Hematopoietic multipotent progenitor cell treated with erythropoietin and hydrocortisone succinate and interleukin-3 and kit ligand, for 17 days (in vitro differentiated cells): ENCODE results near the gene RNU5B-1.
A peak's percentile ranks its signal among the peaks of the same experiment; 100 is the strongest.

Experiments used
- DNase-seq: peaks from one replicate; pipeline ENCODE4 v3.0.0-alpha.2; 2015; ENCODE audit warnings: low spot score

The RNU5B-1 gene

DNA sequence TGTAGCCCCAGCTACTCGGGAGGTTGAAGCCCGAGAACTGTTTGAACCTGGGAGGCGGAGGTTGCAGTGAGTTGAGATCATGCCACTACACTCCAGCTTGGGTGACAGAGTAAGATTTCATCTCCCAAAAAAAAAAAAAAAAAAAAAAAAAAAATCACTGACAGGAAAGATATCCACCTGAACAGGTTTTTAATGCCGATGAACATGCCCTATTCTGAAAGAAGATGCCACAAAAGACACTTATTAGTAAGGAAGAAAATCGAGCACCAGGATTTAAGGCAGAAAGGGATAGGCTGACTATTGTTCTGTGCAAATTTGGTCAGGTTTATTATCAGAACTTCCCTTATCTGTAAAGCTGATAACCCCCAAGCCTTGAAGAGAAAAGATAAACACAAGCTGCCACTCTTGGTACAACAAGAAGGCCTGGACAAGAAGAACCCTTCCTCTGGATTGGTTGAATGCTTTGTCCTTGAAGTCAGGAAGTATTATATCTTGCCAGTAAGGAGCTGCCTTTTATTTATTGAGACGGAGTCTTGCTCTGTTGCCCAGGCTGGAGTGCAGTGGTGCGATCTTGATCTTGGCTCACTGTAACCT is 15.1 kb upstream of the RNU5B-1 start:
- no peak for DNase-seq

DNA sequence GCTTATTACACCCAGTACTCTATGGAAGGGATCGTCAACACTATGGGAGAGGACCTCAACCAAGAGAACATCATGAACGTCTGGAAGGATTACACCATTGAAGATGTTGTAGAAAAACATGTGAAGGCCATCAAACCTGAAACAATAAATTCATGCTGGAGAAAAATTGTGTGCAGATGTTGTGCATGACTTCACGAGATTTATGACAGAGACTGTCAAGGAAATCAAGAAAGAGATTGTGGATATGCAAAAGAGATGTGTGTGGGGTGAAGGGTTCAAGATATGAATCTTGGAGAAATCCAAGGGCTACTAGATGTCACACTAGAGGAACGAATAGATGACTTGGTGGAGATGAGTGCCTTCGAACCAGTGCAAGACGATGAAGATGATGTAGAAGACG is 14.2 kb upstream of the RNU5B-1 start:
- no peak for DNase-seq

- no peak for DNase-seq
These were observed 11.4 kb upstream of the RNU5B-1 start for GRCh38 chr15:65292938-65293518.

- no peak for DNase-seq
These were observed 5.7 kb upstream of the RNU5B-1 start for GRCh38 chr15:65298731-65299130.

DNA sequence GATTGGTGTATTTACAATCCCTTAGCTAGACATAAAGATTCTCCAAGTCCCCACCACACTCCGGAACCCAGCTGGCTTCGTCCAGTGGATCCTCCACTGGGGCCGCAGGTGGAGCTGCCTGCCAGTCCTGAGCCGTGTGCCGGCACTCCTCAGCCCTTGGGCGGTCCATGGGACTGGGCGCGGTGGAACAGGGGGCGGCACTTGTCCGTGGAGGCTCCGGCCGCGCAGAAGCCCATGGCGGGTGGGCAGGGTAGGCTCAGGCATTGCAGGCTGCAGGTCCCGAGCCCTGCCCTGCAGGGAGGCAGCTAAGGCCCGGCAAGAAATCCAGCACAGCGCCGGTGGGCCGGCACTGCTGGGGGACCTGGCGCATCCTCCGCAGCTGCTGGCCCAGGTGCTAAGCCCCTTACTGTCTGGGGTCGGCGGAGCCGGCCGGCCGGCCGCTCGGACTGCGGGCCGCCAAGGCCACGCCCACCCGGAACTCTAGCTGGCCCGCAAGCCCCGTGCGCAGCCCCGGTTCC is 3.5 kb upstream of the RNU5B-1 start:
- DNase-seq = no peak

- no peak for DNase-seq
These were observed 2.4 kb upstream of the RNU5B-1 start for GRCh38 chr15:65302061-65302460.

GRCh38 chr15:65303687-65304380 is 643 bp upstream of the RNU5B-1 start:
- DNase-seq = no peak

DNA sequence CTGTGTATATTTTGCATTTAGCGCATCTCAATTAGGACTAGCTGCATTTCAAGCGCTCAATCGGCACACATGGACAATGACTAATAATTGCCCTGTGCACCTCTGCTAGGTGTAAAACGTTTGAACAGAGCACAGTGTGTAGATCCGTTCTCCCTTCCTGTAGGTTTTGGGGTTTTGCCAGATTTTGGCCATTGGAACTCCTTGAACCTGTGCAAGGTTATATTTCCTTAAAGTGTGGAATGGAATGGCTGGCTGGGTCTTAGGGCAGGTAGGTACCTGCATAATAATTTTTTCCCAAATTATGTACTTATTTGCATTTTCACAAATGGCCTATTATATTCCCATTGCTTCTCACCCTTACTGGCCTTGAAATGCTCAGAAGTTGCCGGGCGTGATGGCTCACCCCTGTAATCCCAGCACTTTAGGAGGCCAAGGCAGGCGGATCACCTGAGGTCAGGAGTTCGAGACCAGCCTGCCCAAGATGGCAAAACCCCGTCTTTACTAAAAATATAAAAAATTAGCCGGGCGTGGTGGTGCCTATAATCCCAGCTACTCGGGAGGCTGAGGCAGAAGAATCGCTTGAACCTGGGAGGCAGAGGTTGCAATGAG is 777 bp downstream of the RNU5B-1 start:
- no peak for DNase-seq

DNA sequence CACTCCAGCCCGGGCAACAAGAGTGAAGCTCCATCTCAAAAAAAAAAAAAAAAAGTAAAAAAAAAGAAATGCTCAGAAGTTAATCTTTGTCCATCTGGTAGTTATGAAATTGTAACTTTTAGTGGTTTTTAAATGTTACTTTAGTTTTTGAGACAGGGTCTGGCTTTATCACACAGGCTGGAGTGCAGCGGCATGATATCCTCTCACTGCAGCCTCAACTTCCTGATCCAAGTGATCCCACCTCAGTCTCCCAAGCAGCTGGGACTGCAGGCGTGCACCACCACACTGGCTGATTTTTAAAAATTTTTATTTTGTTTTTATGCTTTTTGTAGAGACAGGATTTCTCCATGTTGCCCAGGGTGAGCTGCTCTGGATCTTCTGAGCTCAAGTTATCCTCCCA is 1.3 kb downstream of the RNU5B-1 start:
- no peak for DNase-seq

- DNase-seq = no peak
These were observed 2.1 kb downstream of the RNU5B-1 start for GRCh38 chr15:65306551-65306950.

- no peak for DNase-seq
These were observed 3.5 kb downstream of the RNU5B-1 start for GRCh38 chr15:65307978-65308377.

GRCh38 chr15:65309882-65310418 is 5.5 kb downstream of the RNU5B-1 start:
- no peak for DNase-seq

DNA sequence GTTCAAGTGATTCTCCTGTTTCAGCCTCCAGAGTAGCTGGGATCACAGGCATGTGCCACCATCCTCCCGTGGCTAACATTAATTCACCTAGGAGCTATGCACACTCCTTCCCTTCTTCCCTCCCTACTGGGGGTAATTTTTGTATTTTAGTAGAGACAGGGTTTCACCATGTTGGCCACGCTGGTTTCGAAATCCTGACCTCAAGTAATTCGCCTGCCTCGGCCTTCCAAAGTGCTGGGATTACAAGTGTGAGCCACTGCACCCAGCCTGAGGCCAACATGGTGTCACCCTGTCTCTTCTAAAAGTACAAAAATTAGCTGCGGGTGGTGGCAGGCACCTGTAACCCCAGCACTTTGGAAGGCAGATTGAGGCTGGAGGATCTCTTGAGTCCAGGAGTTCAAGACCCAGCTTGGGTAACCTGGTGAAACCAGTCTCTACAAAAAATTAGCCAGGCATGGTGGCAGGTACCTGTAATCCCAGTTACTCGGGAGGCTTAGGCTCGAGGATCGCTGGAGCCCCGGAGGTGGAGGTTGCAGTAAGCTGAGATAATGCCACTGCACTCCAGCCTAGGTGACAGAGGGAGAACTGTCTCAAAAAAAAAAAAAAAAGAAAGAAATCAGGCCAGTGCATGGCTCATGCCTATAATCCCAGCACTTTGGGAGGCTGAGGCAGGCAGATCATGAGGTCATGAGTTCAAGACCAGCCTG is 6.1 kb downstream of the RNU5B-1 start:
- DNase-seq = no peak

DNA sequence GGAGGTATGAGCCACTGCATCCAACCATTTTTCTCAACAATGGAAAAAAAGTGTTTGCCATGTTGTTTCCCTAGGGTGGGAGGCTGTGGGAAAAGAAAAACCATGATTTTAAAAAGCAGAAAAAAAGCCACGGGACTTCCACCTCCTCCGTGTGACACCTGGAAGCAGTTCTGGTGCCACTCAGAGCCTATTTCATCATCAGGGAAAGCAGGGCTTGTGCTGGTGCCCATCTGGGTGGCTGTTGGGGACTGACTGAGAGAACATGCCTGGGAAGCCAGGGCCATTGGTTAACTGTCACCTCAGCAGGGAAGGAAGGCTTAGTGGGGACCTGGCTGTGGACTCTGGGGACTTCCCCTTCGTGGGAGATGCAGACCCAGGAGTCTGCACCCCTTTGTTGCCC is 7.3 kb downstream of the RNU5B-1 start:
- DNase-seq = no peak

DNA sequence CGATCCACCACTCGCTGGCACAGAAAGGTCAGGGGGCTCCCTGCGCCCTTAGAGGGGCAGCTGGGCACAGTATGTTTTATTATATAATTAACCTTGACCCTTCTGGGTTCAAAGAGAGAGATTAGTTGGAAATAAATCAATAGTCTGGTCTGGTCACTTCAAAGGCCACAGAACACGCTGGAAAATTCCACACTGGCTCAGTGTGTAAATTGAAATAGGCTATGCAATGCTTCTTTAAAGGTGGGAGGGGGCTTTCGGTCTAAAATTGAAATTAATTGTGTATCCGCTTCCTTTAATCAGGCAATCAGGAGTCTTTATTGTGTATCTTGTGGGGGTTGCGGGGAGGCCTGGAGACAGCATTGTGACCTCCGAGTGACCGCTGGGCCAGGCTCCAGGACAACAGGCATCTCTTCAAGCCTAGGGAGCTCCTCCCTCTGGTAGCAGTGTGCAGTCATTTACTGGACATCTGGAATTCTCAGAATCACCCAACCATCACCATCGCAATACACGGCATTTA is 8.0 kb downstream of the RNU5B-1 start:
- no peak for DNase-seq

DNA sequence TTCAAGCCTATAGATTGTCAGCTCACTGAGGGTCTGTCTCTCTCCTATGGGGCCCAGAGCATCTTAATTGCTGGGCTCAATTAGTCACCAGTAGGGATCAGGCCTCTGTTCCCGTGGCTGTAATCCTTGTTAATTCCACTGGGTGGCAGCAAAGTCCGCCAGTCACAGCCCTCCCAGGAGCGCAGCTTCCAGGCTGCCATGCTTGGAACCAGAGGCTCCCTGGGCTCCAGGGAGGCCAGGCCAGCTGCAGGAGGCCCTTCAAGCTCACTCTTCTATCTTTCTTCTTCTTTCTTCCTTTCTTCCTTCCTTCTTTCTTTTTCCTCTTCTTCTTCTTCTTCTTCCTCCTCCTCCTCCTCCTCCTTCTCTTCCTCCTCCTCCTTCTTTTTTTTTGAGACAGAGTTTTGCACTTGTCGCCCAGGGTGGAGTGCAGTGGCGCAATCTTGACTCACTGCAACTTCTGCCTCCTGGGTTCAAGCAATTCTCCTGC is 14.4 kb downstream of the RNU5B-1 start:
- DNase-seq = peak; percentile 77

DNA sequence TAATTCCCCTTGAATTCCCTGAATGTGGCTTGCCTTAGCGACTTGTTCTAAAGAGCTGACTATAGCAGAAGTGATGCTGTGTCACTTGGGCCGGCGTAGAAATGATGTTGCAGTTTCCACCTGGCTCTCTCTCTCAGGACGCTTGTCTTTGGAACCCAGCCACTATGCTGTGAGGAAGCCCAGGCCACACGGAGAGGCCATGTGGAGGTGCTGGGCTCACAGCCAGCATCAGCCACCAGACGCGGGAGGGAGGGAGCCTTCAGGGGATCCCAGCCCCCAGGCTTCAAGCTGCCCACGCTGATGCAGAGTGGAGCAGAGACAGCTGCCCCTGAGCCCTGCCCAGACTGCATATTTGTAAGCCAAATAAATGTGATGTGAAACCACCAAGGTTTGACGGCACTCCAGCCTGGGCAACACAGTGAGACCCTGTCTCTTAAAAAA is 18.6 kb downstream of the RNU5B-1 start:
- DNase-seq = no peak

DNA sequence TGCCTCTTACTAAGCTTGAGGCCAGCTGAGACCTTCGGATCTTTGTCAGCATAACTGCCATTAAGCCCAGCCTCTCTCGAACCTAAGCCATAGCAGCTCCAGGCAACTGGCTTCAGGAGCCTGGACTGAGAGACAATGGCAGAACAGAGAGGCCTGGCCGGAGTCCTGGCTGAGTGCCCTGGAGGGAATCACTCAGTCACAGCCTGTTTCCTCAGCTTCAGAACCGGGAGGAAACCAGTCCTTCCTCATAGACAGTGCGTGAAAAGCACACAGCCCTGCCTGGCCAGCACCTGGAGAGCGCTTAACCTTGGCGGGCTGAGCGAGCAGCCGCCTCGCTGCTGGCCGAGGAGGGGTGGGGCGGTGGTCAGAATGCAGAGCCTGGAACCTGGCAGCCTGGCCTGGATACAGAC is 21.6 kb downstream of the RNU5B-1 start:
- DNase-seq = no peak

DNA sequence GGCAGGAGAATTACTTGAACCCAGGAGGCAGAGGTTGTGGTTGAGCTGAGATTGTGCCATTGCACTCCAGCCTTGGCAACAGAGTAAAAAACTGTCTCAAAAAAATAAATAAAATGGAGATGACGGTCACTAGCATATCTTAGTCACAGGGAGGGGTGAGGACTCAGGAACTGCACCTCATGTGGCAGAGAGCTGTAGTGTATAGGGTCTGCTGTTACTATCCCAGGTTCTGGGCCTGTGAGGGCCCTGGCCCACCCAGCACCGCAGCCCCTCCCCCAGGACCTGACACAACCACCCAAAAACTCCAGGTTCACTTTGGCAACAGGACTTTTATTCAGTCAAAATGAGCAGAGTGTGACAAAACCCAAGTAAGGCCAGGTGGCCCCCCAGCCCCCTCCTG is 22.3 kb downstream of the RNU5B-1 start:
- no peak for DNase-seq

GRCh38 chr15:65327651-65328393 is 23.3 kb downstream of the RNU5B-1 start:
- no peak for DNase-seq
